Fibroblast of lung (primary cell): Measurements from ENCODE around the gene PSME4.

Experiments used
- CTCF ChIP-seq, 2 donors: IDR thresholded peaks in 1 of 2; conservative IDR thresholded peaks in 1 of 2; 1 replicate in 1 of 2; 2 replicates in 1 of 2; pipeline ENCODE4 v1.5.1; 2011 to 2012; ENCODE audit warnings: low read length in 2 of 2, control low read depth in 1 of 2, inconsistent platforms in 1 of 2, low read depth in 1 of 2, mild to moderate bottlenecking in 1 of 2
- EZH2 ChIP-seq: IDR thresholded peaks from 2 replicates; pipeline ENCODE4 v1.5.1; 2012; ENCODE audit warnings: low read length, control low read depth, mild to moderate bottlenecking; ENCODE audit errors: missing control alignments

- TF ChIP-seq EZH2 (no peak), CTCF (conservative IDR thresholded peaks at IDR 0.05 in 1 of 2, IDR thresholded peaks at IDR 0.05 in 1 of 2; ENCODE audit: low read depth in 1 of 2, low read length in 2 of 2) (no peak)
These were observed 18.3 kb downstream of the PSME4 start for GRCh38 chr2:53952519-53952918.
